T47D (cell line): Measurements from ENCODE around the gene GBF1.

Source experiments
- DNase-seq, 2 experiments: peaks; one replicate each; pipeline versions ENCODE4 v3.0.0 to v3.0.0-alpha.2; 2011 to 2012; ENCODE audit warnings: low read depth in 1 of 2, low spot score in 1 of 2
- JUND ChIP-seq: IDR thresholded peaks from 2 replicates; pipeline ENCODE4 v1.6.1; 2012; ENCODE audit warnings: low read depth
- in situ Hi-C: cut with HindIII; loops from 2 replicates; pipeline ENCODE4 v1.10.0; 2016; ENCODE audit warnings: low sequenced_read_pairs, low pct_unique_long_range_greater_than_20kb

The GBF1 gene

GRCh38 chr10:102261842-102262241, 16.5 kb downstream of the GBF1 start:
- in situ Hi-C loops, result no loop called here
- no peak for DNase-seq

GRCh38 chr10:102262744-102263370, 17.5 kb downstream of the GBF1 start:
- in situ Hi-C loops, result no loop called here

More at GRCh38 chr10:102261842-102262241, 16.5 kb downstream of the GBF1 start:
- no peak for TF ChIP-seq JUND

GRCh38 chr10:102264371-102264770, 19.0 kb downstream of the GBF1 start:
- peak in 1 of 2 experiments; percentile 30 for DNase-seq
- no peak for TF ChIP-seq JUND
- in situ Hi-C loops, result no loop called here

More at GRCh38 chr10:102262744-102263370, 17.5 kb downstream of the GBF1 start:
- DNase-seq, result no peak
- no peak for TF ChIP-seq JUND

GRCh38 chr10:102266670-102267069, 21.3 kb downstream of the GBF1 start:
- peak in 1 of 2 experiments; percentile 41 for DNase-seq
- in situ Hi-C loops, result no loop called here

GRCh38 chr10:102267748-102268147, 22.4 kb downstream of the GBF1 start:
- in situ Hi-C loops, result no loop called here
- no peak for TF ChIP-seq JUND
- DNase-seq, result no peak

More at GRCh38 chr10:102266670-102267069, 21.3 kb downstream of the GBF1 start:
- no peak for TF ChIP-seq JUND

GRCh38 chr10:102268375-102268888, 23.1 kb downstream of the GBF1 start:
- TF ChIP-seq JUND, result no peak
- no peak for DNase-seq
- in situ Hi-C loops, result no loop called here

- in situ Hi-C loops, result no loop called here
- no peak for DNase-seq
- no peak for TF ChIP-seq JUND
These were observed 23.7 kb downstream of the GBF1 start for GRCh38 chr10:102269017-102269416.

- no peak for DNase-seq
- no peak for TF ChIP-seq JUND
- in situ Hi-C loops, result no loop called here
These were observed 28.7 kb downstream of the GBF1 start for GRCh38 chr10:102274062-102274461.

GRCh38 chr10:102275343-102275742, 30.0 kb downstream of the GBF1 start:
- DNase-seq, result no peak
- no peak for TF ChIP-seq JUND
- in situ Hi-C loops, result no loop called here

- TF ChIP-seq JUND, result no peak
- in situ Hi-C loops, result no loop called here
- DNase-seq, result no peak
These were observed 33.8 kb downstream of the GBF1 start for GRCh38 chr10:102279104-102279503.

- no peak for TF ChIP-seq JUND
- in situ Hi-C loops, result no loop called here
- no peak for DNase-seq
These were observed 35.2 kb downstream of the GBF1 start for GRCh38 chr10:102280397-102281101.

GRCh38 chr10:102281102-102281487, 35.8 kb downstream of the GBF1 start:
- no peak for TF ChIP-seq JUND
- in situ Hi-C loops, result no loop called here
- DNase-seq, result no peak

- TF ChIP-seq JUND, result no peak
- no peak for DNase-seq
- in situ Hi-C loops, result no loop called here
These were observed 38.2 kb downstream of the GBF1 start for GRCh38 chr10:102283488-102283887.

- in situ Hi-C loops, result no loop called here
- no peak for TF ChIP-seq JUND
These were observed 38.6 kb downstream of the GBF1 start for GRCh38 chr10:102283890-102284289.

More at GRCh38 chr10:102283890-102284289, 38.6 kb downstream of the GBF1 start:
- no peak for DNase-seq
